ENCODE results near the gene PM20D2.

PM20D2 gene

GRCh38 chr6:89145091-89145955 is 532 bp upstream of the PM20D2 start:
- peak; percentile 45 for DNase-seq (ENCODE audit: low spot score)

DNA sequence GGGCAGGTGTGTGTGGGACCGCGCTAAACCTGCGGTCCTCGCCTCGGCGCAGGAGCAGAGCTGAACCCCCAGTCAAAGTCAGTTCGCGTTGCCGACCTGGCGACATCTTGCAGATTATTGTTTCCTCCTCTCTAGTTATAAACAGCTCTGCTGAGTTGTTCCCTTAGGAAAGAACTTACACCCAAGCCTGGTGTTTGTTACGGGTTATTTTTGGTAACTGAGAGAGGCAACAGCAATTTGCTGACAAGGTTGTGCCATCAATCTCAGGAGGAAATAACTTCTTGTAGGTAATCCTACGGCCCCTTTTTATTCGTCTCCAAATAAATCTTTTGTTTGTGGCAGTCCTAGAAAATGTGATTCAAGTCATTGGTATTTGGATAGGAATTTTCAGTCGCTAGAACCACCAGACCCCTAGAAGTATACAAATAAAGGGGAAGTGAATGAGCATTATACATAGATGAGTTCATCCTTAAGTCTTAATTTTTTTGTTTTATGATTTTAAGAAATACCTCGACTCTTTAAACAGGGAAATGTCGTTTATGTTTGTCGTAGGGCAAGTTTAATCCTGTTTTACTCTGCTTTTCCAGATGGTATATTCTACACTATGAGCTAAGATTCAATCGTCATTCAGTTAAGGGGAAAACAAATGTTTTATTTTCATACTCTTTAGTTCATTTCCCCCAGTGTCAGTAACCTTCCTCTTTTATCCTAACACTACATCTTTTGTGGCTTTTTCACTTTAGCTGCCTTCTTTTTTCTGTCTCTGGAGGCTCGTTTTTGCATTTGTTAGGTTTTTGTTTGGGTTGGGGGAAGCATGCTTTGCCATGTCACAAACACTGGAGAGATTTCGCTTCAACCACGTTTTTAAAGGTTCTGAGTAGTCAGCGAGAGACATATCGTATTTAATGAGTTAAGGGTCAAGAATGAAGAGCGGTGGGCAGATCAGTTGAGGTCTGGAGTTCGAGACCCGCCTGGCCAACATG is 1.2 kb downstream of the PM20D2 start:
- peak; percentile 17 for DNase-seq (ENCODE audit: low spot score)

DNA sequence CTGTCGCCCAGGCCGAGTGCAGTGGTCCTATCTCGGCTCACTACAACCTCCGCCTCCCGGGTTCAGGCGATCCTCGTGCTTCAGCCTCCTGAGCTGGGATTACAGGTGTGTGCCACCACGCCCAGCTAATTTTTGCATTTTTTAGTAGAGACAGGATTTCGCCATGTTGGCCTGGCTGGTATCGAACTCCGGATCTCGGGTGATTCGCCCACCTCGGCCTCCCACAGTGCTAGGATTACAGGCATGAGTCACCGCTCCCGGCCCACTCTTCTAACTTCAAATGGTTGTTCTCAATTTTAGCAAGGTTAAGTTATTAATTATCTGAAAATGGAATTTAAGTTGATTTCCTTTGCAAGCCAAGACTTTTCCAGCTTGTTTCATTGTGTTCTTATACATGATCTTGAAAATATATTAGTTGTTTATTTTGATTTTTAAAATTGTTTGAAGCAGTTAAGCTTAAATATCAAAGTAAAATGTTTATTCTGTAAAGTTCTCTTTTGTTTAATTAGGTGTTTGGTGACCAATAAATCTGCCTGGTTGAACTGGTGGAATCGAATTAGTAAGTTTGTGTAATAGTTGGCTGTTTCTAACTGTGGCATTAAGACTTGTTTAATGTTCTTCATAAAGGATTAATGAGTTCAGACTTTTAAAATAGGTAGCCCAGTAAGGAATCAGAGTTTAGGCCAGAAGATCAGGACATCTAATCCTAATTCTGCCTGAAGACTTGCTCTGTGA is 2.3 kb downstream of the PM20D2 start:
- no peak for DNase-seq (ENCODE audit: low spot score)

- no peak for DNase-seq (ENCODE audit: low spot score)
Observed at GRCh38 chr6:89154131-89154530, 8.3 kb downstream of the PM20D2 start.

DNA sequence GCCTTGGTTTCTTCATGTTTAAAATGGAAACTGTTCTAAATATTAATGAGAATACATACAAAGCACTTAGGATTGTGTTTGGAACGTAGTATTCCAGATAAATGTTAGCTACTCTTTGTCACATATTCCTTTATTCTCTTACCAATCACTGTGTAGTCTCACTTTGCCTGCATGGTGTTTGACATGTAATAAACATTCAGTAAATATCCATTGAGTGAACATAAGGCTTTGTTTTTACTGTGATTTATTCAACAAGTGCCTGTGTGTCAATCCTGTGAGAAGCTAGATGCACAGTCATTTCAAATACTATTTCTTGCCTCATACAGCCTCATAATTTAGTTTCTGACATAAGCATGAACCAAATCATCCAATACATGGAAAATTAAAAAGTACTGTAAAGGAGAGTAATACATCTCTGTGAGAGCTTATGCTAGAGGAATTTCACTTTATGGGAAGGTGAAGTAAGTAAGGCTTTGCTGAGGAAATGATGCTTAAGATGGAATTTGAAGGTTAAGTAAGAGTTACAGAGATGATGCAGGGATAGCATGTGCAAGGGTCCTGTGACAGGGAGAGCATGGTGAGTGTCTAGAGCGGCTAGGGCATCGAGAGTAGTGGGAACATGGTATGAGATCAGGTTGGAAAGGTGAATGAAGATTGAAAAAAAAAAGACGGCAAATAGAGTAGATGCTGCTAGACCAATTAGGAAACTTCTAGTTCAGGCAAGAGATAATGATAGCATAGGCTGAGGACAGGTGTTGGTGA is 14.7 kb downstream of the PM20D2 start:
- no peak for DNase-seq (ENCODE audit: low spot score)

DNA sequence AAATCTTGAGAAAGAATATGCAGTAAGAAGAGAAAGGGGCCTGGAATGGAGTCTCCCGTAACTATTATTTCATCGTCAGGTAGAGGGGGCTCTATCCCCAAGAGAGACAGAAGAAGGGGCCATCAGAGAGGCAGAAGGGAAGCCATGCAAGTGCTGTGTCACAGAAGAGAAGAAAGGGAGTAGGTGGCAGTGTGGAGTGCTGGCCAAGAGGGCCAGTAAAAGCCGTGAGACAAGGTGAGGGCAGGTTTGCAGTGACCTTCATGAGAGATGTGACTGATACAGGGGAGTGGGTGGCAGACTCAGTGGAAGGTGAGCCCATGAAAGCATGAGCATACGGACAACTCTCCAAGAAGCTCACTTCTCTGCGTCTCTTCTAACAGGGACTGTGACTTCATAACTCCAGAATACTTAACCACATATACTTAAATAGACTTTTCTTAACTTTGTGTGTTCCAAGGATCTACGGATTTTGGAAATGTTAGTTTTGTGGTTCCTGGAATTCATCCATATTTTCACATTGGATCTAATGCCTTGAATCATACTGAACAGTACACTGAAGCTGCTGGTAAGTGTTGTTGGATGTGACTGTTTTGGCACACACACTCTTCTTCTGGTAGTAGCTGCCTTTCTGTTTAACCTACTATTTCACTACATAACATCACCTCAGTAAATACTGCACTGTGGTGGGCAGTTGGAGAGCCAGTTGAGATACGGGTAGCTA is 15.6 kb downstream of the PM20D2 start:
- no peak for DNase-seq (ENCODE audit: low spot score)

- no peak for DNase-seq (ENCODE audit: low spot score)
Observed at GRCh38 chr6:89162047-89162371, 16.2 kb downstream of the PM20D2 start.

GRCh38 chr6:89172131-89172530 is 26.3 kb downstream of the PM20D2 start:
- DNase-seq (ENCODE audit: low spot score) = no peak

GRCh38 chr6:89173634-89174033 is 27.8 kb downstream of the PM20D2 start:
- DNase-seq (ENCODE audit: low spot score) = no peak

DNA sequence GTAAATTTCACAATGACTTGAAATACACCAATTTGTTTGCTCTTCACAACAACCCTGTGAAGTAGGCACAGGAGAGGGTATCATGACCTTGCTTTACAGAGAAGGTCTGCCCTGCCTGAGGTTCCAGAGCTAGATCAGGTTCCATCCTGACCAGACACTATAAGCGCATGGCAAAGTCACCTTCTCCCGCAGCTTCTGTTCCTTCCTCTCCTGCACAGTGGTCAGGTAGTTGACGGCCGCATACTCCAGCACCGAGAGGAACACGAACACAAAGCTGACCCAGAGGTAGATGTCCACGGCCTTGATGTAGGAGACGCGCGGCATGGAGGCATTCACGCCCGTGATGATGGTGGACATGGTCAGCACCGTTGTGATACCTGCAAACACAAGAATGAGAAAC is 34.3 kb downstream of the PM20D2 start:
- no peak for DNase-seq (ENCODE audit: low spot score)

- DNase-seq (ENCODE audit: low spot score) = no peak
Observed at GRCh38 chr6:89180971-89181370, 35.1 kb downstream of the PM20D2 start.

GRCh38 chr6:89183294-89183693 is 37.4 kb downstream of the PM20D2 start:
- DNase-seq (ENCODE audit: low spot score) = no peak

GRCh38 chr6:89184344-89184743 is 38.5 kb downstream of the PM20D2 start:
- DNase-seq (ENCODE audit: low spot score) = no peak

GRCh38 chr6:89186762-89187161 is 40.9 kb downstream of the PM20D2 start:
- no peak for DNase-seq (ENCODE audit: low spot score)

DNA sequence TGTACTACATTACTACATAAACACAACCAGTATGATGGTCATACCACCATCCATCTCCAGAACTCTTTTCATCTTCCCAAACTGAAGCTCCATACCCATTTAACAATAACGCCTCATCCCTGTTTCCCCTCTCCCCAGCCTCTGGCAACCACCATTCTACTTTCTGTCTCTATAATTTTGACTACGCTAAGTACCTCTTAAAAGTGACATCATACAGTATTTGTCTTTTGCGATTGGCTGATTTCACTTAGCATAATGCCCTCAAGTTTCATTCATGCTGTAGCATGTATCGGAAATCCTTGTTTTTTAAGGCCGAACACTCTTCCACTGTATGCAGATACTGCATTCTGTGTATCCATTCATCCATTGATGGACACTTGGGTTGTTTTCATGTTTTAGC is 41.6 kb downstream of the PM20D2 start:
- DNase-seq (ENCODE audit: low spot score) = no peak

DNA sequence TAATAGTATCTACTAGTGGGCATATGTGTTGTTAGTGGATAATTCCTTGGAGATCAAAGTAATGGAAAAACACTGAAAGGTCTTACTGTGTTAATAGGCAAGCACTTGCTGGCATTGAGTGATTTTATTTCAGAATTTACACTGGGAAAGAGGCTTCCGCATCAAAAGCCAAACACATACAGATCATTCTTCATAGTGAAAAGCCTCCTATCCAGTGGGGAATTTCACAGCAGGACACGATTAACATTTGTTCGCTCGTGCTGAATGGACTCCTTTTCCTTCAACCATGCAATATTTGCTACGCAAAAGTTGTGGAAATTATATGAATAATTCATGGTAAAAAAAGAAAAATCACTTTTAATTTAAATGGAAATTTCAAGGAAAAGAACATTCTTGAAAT is 44.9 kb downstream of the PM20D2 start:
- no peak for DNase-seq (ENCODE audit: low spot score)

- no peak for DNase-seq (ENCODE audit: low spot score)
Observed at GRCh38 chr6:89194559-89194958, 48.7 kb downstream of the PM20D2 start.

GRCh38 chr6:89197141-89197540 is 51.3 kb downstream of the PM20D2 start:
- no peak for DNase-seq (ENCODE audit: low spot score)

DNA sequence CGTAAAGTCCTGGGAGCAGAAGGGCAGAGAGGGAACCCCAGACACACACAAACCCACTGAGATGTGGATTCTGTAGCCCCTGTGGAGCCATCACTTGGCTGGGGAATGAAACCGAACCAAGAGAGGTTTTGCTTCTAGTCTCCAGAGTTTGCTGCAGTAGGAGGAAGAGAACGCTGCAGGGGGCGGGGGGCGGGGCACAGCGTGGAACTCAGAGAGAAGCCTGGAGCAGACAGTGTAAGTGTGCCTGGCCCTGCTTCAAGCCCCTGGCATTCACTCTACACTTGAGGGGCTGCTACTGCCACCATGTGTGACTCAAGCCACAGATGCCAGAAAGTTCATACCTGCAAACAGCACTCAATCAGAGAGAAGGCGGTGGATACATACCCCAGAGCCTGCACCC is 52.4 kb downstream of the PM20D2 start:
- no peak for DNase-seq (ENCODE audit: low spot score)

DNA sequence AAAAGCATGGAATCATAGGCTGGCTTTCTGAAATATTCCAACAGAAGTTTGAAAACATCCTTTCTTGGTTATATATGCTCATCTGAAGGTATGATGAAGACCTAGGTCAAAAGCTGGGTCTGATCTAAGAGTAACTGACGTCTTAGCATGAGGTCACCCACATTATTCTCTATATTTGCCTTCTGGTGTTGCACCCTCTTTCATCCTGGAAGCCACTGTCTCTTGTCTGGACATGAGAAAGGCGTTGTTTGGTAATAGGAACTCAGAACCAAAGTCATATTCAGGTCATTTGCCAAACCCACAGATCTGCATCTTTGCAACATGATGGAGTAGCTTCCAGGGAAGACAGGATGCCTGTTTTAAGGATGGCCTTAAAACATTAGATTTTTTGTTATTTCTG is 53.7 kb downstream of the PM20D2 start:
- DNase-seq (ENCODE audit: low spot score) = no peak

DNA sequence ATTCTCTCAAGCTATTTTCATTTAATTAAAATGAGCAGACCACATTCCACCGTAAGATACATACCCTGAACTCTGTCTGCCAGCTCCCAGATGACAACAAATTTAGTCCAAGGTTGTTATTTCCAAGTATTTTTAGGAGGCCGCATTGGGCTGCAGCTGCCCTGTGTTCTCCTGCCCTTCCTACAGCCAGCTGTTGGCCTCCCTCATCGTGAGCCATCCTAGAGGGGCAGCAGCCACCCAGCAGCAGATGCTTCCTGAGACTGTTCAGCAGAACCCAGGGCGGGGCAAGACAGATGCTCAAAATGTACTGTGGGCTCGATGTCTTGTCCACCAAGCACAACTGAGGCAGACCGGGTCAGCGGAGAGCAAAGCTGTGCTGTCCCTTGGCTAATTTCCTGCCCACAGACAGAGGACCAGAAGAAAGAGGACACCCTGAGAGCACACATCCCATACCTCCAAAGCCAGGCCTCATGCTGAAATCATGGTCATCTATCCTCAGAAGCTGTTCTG is 54.9 kb downstream of the PM20D2 start:
- no peak for DNase-seq (ENCODE audit: low spot score)

Measured in CD4-positive, alpha-beta T cell treated with Interleukin-15 for 4 hours (primary cell).